ENCODE results near the gene UBQLNL.

The UBQLNL gene

GRCh38 chr11:5507177-5507932, 9.1 kb downstream of the UBQLNL start:
- DNase-seq, result no peak

- DNase-seq, result no peak
Measured at GRCh38 chr11:5505363-5506048, 11.0 kb downstream of the UBQLNL start.

GRCh38 chr11:5504403-5504921, 12.0 kb downstream of the UBQLNL start:
- DNase-seq, result no peak

DNA sequence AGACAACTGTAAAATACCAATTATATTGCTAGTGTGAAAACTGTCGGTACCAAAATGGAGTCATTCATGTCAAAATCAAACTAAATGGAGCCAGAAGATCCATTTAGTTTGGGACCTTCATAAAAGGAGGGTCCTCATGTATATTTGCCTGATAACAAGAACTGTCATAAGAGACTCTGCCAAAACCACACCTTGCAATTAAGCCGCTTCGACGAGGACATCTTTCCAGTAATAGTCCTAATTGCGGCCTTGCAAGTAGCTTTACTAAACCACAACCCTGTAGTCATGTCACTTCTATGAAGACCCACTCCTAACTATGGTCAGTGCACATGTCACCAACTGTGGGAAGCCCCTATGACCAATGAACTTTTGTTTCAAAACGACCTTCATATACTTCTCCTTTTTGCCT, 16.1 kb downstream of the UBQLNL start:
- DNase-seq, result no peak

GRCh38 chr11:5499671-5500070, 16.8 kb downstream of the UBQLNL start:
- DNase-seq, result no peak

- no peak for DNase-seq
Measured at GRCh38 chr11:5489576-5490357, 26.7 kb downstream of the UBQLNL start.

- no peak for DNase-seq
Measured at GRCh38 chr11:5488798-5489399, 27.6 kb downstream of the UBQLNL start.

GRCh38 chr11:5488385-5488784, 28.1 kb downstream of the UBQLNL start, which contains the start of gene OR52D1:
OR52D1 (plus strand) TSS chr11:5488685; CDS start chr11:5488707, 22 bp downstream.
- DNase-seq, result no peak

- no peak for DNase-seq
Measured at GRCh38 chr11:5486421-5486820, 30.1 kb downstream of the UBQLNL start.

DNA sequence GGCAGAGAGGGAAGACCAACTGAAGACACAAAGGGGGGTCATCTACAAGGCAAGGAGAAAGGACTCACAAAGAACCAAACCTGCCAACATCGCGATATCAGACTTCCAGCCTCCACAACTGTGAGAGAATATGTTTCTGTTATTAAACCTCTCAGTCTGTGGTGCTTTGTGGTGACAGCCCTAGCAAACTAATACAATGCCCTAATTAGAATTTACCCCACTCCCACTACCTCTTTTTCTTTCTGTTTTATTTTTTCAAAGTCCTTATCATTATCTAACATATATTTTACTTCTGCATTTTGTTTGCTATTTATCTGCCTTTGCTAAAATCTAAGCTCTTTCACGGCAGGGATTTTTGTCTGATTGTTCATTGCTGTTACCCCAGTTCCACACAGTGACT, 30.5 kb downstream of the UBQLNL start:
- DNase-seq, result no peak

- peak; percentile 25 to 52 for DNase-seq
Measured at GRCh38 chr11:5476186-5476819, 40.2 kb downstream of the UBQLNL start.

DNA sequence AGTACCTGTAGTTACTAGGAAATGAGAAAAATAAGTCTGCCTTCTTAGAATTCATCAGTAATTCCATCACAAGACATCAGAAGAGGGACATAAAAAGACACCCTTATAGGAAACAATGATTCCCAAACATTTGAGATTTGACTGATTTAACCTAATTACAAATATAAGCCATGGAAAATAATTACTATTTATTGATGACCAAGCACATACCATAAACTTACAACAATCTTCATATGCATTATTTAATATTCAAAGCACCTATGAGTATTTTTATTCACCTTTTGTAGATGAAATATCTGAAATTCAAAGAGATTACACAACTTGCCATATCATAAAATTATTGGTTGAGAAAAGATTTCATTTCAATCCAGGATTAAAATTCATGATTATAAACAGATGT, 42.6 kb downstream of the UBQLNL start:
- DNase-seq, result no peak

GRCh38 chr11:5467527-5467926, 49.0 kb downstream of the UBQLNL start:
- no peak for DNase-seq

Data from CD4-positive, alpha-beta T cell treated with Interferon alpha-2 for 1 hour (primary cell).